GM12872 (cell line): ENCODE measurements around the gene MIS18A.

Source experiments
- CTCF ChIP-seq: IDR thresholded peaks from 3 replicates; pipeline ENCODE4 v1.5.1; 2011; ENCODE audit warnings: low read depth, mild to moderate bottlenecking, low read length, moderate library complexity; ENCODE audit not compliant: insufficient read depth

Gene MIS18A

GRCh38 chr21:32312326-32312725, 33.5 kb upstream of the MIS18A start:
- no peak for TF ChIP-seq CTCF

- no peak for TF ChIP-seq CTCF
Observed at GRCh38 chr21:32311621-32312020, 32.8 kb upstream of the MIS18A start.

- TF ChIP-seq CTCF = no peak
Observed at GRCh38 chr21:32309906-32310460, 31.1 kb upstream of the MIS18A start.

GRCh38 chr21:32308696-32309095, 29.8 kb upstream of the MIS18A start:
- TF ChIP-seq CTCF = no peak

GRCh38 chr21:32307706-32308105, 28.9 kb upstream of the MIS18A start:
- TF ChIP-seq CTCF = no peak

- TF ChIP-seq CTCF = peak; percentile 40; the same call in 2 of the 3 replicates
Observed at GRCh38 chr21:32306021-32306780, 27.4 kb upstream of the MIS18A start.

GRCh38 chr21:32304998-32305397, 26.1 kb upstream of the MIS18A start:
- no peak for TF ChIP-seq CTCF
